Erythroblast (primary cell): ENCODE measurements around the gene INF2.
"Not testable (repeated sequence)": the region's sequence is repeated elsewhere in the genome, so short reads cannot be mapped to it uniquely, and the experiment has no call there.

ENCODE experiments used
- DNase-seq, 2 experiments: peaks; one replicate each; lab custom pipeline; 2025; lab: John Stamatoyannopoulos, UW
- GATA1 ChIP-seq: IDR thresholded peaks from 2 replicates; pipeline ENCODE4 v1.6.1; 2011; ENCODE audit warnings: low read depth, mild to moderate bottlenecking, control low read depth, low read length, moderate library complexity
- POLR2A ChIP-seq: IDR thresholded peaks from 2 replicates; pipeline ENCODE4 v1.6.1; 2011; ENCODE audit warnings: mild to moderate bottlenecking, low read length

Gene INF2

DNA sequence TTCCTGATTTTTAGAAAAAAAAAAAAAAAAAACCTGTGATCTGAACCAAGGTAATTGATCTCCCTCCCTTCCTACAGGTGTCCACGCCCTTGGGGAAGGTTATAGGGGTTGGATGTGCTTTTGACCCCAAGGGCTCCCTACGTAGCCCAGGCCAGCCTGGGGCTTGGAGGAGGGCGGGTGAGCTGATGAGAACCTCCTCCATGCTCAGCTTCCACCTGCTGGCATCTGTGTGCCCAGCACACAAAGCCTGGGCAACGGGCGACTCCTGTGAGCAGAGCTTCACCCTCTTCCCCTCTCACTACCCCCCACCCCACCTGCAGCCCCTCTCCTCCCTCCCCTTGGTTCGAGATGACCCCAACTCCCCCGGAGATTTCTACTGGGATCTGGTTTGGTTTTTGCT lies 25.3 kb upstream of the INF2 start:
- DNase-seq = no peak
- TF ChIP-seq POLR2A (no peak), GATA1 (no peak)

DNA sequence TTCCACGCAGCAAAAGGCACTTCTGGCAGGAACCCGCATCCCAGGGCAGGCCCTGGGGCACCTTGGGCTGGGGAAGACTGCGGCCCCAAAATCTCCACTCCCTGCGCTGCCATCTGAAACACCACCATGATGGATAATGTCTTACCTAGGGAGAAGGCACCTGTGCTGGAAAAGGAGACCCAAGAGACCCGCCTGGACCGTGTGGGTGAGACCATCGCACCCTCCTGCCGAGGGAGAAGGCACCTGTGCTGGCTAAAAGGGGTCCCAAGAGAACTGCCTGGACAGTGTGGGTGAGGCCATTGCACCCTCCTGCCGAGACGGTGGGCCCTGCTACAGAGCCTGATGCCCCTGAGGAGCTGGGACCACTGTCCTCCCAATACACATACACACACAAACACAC lies 24.8 kb upstream of the INF2 start:
- TF ChIP-seq GATA1 (no peak), POLR2A (no peak)

GRCh38 chr14:104665114-104665656 lies 24.2 kb upstream of the INF2 start:
- TF ChIP-seq GATA1 (no peak), POLR2A (no peak)
- peak in 1 of 2 experiments; percentile 31 for DNase-seq

More for the DNA sequence above, 24.8 kb upstream of the INF2 start:
- DNase-seq = no peak

DNA sequence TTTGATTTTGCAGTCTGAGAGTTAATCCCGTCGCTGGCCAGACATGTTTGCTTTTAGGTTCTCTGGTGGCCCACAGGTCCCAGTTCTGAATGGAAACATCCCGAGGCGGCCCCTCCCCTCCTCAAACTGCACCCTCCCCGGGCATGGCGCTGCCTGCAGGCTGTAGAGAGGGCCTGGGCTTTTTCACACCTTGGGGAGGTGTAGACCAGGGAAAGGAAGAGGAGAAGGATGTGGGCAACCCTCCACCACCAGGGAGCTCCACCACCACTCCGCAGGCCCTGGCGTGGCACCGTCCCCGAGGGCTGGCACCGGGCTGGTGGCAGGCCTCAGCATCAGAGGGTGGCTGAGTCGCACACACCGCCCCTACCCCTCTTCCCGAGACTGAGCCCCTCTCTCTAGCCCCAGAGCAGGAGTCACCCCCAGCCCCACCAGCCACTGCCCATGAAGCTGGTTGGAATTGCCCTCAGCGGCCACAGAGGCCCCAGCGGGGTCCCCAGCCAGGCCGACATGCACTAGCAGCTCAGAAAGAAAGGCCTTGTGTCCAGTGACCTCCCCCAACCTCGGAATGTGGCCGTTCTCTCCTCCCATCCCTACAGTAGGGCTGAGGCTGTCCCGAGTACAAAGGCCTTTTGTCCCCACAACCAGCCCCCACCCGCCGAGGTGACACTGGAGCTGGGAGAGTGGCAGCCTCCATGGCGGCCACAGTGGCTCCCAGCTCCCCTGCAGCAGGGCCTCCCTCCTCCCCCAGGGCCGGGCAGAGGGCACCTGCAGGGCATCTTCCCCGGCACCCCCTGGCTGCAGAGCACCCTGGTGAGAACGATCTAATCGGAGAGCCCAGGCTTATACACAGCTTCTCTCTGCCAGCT lies 23.5 kb upstream of the INF2 start:
- TF ChIP-seq GATA1 (no peak), POLR2A (no peak)
- no peak for DNase-seq

GRCh38 chr14:104666523-104666895 lies 22.9 kb upstream of the INF2 start:
- not testable (repeated sequence) for DNase-seq

GRCh38 chr14:104666981-104667380 lies 22.4 kb upstream of the INF2 start:
- no peak for TF ChIP-seq POLR2A
- no peak for TF ChIP-seq GATA1
- no peak for DNase-seq

GRCh38 chr14:104669697-104670096 lies 19.7 kb upstream of the INF2 start:
- TF ChIP-seq POLR2A = no peak
- no peak for TF ChIP-seq GATA1
- DNase-seq = no peak

DNA sequence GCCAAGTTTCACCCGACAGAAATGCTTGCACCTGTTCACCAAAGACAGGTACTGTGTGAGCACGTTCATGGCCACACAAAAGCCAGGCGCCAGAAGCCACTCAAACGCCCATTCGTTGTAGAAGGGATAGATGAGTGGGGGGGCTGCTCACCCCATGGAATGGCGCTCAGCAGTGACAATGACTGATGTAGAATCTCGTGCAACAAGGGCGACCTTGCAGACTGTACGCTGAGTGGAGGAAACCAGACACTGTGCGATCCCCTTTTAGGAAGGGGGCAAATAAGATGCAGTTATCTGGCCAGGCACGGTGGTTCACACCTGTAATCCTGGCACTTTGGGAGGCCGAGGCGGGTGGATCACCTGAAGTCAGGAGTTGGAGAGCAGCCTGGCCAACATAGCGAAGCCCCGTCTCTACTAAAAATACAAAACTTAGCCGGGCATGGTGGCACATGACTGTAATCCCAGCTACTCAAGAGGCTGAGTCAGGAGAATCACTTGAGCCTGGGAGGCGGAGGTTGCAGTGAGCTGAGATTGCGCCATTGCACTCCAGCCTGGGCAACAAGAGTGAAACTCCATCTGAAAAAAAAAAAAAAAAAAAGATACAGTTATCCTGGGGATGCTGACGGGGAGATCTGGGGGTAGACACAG lies 18.0 kb upstream of the INF2 start:
- DNase-seq = not testable (repeated sequence)

- DNase-seq = not testable (repeated sequence)
These were observed 17.3 kb upstream of the INF2 start for GRCh38 chr14:104672119-104672518.

GRCh38 chr14:104673481-104673880 lies 15.9 kb upstream of the INF2 start:
- TF ChIP-seq POLR2A (no peak), GATA1 (no peak)
- DNase-seq = no peak

GRCh38 chr14:104675447-104675846 lies 14.0 kb upstream of the INF2 start:
- no peak for DNase-seq
- no peak for TF ChIP-seq POLR2A
- TF ChIP-seq GATA1 = no peak

DNA sequence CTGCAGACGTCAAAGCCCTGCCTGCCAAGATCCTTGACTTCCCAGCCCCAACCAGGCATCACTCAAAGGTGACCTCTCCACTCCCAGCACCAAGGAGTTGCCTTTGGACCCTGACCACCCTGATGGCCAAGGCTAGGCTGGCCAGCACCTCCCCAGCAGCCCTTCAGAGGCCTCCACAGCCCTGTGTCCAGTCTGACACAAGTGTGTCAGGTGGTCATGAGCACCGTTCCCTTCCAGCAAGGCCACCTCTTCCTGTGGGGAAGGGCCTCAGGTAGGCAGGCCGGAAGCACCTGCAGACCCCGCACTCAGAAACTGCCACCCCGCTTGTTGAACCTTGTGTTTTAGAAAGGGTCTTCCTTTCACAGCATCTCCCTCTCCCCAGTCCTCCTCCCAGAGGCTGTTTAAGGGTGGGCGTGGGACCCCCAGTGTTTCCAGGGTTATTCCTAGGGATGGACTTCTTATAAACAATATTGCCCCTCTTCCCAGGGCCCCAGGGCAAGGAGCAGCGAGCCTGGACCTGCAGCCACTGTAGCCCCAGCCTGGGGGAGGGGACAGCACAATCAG lies 13.2 kb upstream of the INF2 start:
- DNase-seq = no peak
- TF ChIP-seq GATA1 = no peak
- TF ChIP-seq POLR2A = no peak

- DNase-seq = no peak
- TF ChIP-seq GATA1 (no peak), POLR2A (no peak)
These were observed 12.5 kb upstream of the INF2 start for GRCh38 chr14:104676694-104677511.
